ENCODE results near the gene WWTR1.

DNA sequence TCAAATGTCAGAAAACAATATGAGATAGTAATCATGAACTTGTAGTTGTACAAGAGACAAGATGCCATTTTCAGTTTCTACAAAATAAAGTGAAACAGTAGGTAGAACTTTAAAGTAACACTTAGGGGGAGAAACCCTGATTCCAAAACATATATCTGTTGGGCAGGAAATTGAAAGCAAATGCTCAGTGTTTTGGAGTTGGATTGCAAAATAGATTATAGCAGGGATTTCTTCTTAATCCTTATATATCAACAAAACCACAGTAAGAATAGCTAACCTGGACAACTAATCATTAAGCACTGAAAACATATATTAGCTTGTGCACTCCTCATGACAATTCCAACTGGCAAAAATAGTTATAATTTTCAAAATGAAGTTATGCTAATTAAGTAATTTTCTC lies 47.6 kb upstream of the WWTR1 start:
- TF ChIP-seq GABPA (IDR thresholded peaks at IDR 0.05; ENCODE audit: borderline replicate concordance, insufficient read depth, low read length) (no peak), POLR2AphosphoS5 (IDR thresholded peaks at IDR 0.05; ENCODE audit: low read depth, low read length) (no peak), POLR2A (IDR thresholded peaks at IDR 0.05; ENCODE audit: control extremely low read depth in 1 of 2, low read depth in 2 of 2, low read length in 2 of 2) (no peak), JUN (IDR thresholded peaks at IDR 0.05; ENCODE audit: low read depth, low read length) (no peak), SIN3A (conservative IDR thresholded peaks at IDR 0.05 in 1 of 2, IDR thresholded peaks at IDR 0.05 in 1 of 2; ENCODE audit: low read depth in 1 of 2, low read length in 2 of 2) (no peak), CBX8 (IDR thresholded peaks at IDR 0.05; ENCODE audit: borderline replicate concordance, low read depth, low read length) (no peak), PHF8 (conservative IDR thresholded peaks at IDR 0.05; ENCODE audit: low read depth, low read length) (no peak), HDAC6 (IDR thresholded peaks at IDR 0.05; ENCODE audit: low read depth, low read length) (no peak), EZH2 (IDR thresholded peaks at IDR 0.05; ENCODE audit: low read depth, low read length, severe bottlenecking) (no peak)
- TF ChIP-seq, protein P1, sequence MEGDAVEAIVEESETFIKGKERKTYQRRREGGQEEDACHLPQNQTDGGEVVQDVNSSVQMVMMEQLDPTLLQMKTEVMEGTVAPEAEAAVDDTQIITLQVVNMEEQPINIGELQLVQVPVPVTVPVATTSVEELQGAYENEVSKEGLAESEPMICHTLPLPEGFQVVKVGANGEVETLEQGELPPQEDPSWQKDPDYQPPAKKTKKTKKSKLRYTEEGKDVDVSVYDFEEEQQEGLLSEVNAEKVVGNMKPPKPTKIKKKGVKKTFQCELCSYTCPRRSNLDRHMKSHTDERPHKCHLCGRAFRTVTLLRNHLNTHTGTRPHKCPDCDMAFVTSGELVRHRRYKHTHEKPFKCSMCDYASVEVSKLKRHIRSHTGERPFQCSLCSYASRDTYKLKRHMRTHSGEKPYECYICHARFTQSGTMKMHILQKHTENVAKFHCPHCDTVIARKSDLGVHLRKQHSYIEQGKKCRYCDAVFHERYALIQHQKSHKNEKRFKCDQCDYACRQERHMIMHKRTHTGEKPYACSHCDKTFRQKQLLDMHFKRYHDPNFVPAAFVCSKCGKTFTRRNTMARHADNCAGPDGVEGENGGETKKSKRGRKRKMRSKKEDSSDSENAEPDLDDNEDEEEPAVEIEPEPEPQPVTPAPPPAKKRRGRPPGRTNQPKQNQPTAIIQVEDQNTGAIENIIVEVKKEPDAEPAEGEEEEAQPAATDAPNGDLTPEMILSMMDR (IDR thresholded peaks at IDR 0.05; ENCODE audit: control extremely low read depth in 1 of 3, insufficient read depth in 1 of 3, low read depth in 1 of 3, low read length in 3 of 3), result no peak
